ENCODE data around the gene SAMD9.

DNA sequence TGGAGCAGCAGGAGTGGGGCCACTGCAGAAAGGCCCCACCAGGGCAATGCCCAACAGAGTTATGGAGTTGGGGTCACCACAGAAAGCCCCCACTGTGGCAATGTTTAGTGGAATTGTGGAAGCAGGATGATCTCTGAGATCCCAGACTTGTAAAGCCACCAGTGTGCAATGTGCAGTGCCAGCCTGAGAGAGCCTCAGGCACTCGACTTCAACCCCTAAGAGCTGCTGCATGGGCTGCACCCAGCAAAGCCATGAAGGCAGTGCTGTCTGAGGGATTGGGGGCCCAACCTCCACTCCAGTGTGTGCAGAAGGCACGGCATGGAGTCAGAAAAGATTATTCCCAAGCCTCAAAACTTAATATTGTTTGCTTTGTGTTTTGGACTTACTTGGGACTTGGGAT, 20.4 kb downstream of the SAMD9 start:
- TF ChIP-seq POLR2A (IDR thresholded peaks at IDR 0.05) (no peak), CTCF (IDR thresholded peaks at IDR 0.05 in 8 of 11, conservative IDR thresholded peaks at IDR 0.05 in 3 of 11) (no peak)

Measured in spleen (tissue), 7 donors.